Measurements from ENCODE around the gene TUBA1C. TPM values are rescaled to one million over a fixed set of nuclear protein-coding genes. Genes with fewer than 3 reads are reported as not detected.

Gene TUBA1C
- total and polyA plus RNA-seq, 10 of the 15 experiments (the other 5 are each of a cell fraction or from before 2014, with no cell fraction given), result 285 to 1,003 (median 441) TPM

DNA sequence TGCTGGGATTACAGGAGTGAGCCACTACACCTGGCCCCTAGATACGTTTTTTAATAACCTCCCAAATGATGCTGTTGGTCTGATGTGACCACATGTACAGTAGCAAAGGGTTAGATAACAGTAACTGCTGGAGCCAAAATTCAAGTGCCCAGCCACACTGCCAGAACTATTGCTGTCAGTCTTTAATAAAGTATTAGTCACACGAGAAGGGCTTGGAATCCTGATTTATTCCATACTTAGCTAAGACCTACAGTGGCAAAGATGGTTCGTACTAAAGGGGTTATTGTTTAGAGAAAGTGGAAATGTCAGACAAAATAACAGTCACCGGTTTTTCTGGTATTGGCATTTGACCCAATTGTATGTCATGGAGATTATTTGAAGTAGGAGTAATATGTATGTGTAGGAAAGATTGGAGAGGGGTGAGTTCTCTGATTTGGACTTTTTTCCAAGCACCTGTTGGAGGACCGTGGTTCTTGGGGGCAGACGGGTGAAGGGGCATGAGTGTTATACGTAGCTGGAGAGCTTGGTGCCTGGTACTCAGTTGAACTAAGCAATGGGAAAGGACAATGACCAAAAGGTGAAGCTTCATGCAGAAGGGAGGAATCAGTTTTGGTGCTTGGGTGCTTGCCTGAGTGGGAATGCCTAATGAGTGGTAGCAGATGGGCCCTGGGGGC lies 9.7 kb downstream of the TUBA1C start:
- no peak overlapping the region for H3K27ac ChIP-seq (ENCODE audit: control insufficient read depth, insufficient read depth)
- ChIA-PET SMC1A (ENCODE audit: uncharacterized antibody, unreplicated experiment) (interaction anchor here (1.4 kb wide), 1 partner anchor 240 kb away, joined by 3 read pairs; no protein-coding TSS in a partner anchor), CTCF (interaction anchor here (0.6 to 1.2 kb wide), 3 partner anchors 16 to 72 kb away, joined by 3 to 4 read pairs (median 4); partner anchors contain the start of gene DNAJC22), POLR2A (no interaction called here), RAD21 (ENCODE audit: unreplicated experiment) (no interaction called here)
- TF ChIP-seq POLR2A (IDR thresholded peaks at IDR 0.05; ENCODE audit: low read depth, low read length) (peak; percentile 47; the same call in 1 of the 2 replicates), POU2F2 (IDR thresholded peaks at IDR 0.05; ENCODE audit: borderline replicate concordance, low read depth, low read length) (0 out of 3 replicates have a peak, but pooled peaks have one; percentile 10), SMAD5 (IDR thresholded peaks at IDR 0.05; ENCODE audit: low read depth) (no peak)
- FAIRE-seq, result no peak
- BruUV-seq (replicated peaks), result no TSS peak
- no peaks in the 10 kb centered on the region for H3K79me2 ChIP-seq (ENCODE audit: control insufficient read depth, insufficient read depth, low read length)
- no peak overlapping the region for H3K4me2 ChIP-seq (ENCODE audit: control insufficient read depth, insufficient read depth)
- peaks cover 2 to 11% of the 10 kb centered on the region in 2 experiments; a peak in 3 of 4 replicates for H3K36me3 ChIP-seq (ENCODE audit: control insufficient read depth in 2 of 2, insufficient read depth in 2 of 2, low read length in 1 of 2)
- H3K4me3 ChIP-seq, result no peak overlapping the region
- H3K4me1 ChIP-seq (ENCODE audit: control insufficient read depth, insufficient read depth, low read length), result no peaks in the 10 kb centered on the region
- DNase-seq (ENCODE audit: low read depth, low spot score), result no peak
- H3K9me3 ChIP-seq (replicated peaks; ENCODE audit: control insufficient read depth, insufficient read depth, low read length), result no peaks in the 10 kb centered on the region
- no peak overlapping the region for H2AFZ ChIP-seq (ENCODE audit: control insufficient read depth, low read depth, low read length)
- no peak overlapping the region for H3K9ac ChIP-seq (ENCODE audit: control insufficient read depth, insufficient read depth, low read length)
- no peaks in the 10 kb centered on the region for H4K20me1 ChIP-seq (ENCODE audit: control insufficient read depth, insufficient read depth)
- intact Hi-C loops (cut with micrococcal nuclease; ENCODE audit: unreplicated experiment), result no loop called here
- H3K27me3 ChIP-seq (replicated peaks in 1 of 2; ENCODE audit: control insufficient read depth in 2 of 2, insufficient read depth in 2 of 2, low read length in 1 of 2), result no peaks in the 10 kb centered on the region; a peak in 1 of 4 replicates
- WGBS (ENCODE audit: insufficient coverage, insufficient replicate concordance, low lambda C conversion rate, missing lambda C conversion rate), result 82% methylated on average over 7 of the region's 7 CpGs
- ATAC-seq, result no peak
- in situ Hi-C loops (cut with MboI), result no loop called here

DNA sequence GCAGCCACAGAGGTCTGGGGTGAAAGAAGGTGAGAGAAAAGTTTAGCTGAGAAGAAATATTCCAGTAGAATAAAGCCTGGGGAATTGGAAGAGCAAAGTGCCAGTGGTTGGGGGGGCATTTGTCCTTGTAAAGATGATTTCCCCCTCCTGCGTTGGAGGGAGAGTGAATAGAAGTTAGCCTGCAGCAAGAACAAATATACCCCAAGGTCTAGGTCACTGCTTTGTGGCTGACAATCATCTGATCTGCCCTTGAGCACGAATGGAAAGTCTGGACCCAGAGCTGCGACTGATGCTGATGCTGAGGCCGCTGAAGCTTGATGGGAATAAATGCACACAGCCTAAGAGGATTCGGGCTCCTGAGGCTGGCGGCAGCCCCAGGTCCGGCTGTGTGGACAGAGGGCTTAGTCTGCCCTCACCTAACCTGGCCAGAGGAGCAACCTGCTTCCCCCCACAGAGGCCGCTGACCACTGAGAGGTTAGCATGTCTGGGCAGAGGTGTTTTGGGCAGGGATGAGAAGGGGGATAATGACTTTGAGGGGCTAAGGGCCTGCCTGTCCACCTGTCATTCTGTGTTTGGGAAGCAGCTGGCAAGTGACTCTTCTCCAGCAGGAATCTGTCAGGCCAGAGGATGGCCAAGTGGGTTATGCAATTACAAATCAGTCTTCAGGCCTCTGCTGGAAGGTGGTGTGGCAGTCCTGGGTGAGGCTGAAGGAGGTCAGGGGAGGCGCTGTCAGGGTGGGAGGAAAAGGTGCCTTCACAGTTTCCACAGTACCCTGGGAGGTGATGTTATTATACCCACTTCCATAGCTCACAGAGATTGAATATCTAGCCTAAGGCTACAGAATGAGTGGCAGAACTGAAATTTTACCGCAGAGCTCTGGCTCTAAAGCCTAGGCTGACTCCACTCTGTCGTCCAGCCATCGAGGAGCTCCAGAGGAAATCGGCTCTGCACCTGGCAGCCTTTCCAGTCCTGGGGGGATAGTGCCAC lies 11.7 kb downstream of the TUBA1C start:
- BruUV-seq (replicated peaks), result no TSS peak
- no peak overlapping the region for H2AFZ ChIP-seq (ENCODE audit: control insufficient read depth, low read depth, low read length)
- H3K36me3 ChIP-seq (ENCODE audit: control insufficient read depth in 2 of 2, insufficient read depth in 2 of 2, low read length in 1 of 2), result peaks cover 2 to 8% of the 10 kb centered on the region in 2 experiments; a peak in 3 of 4 replicates
- 81% methylated on average over 12 of the region's 13 CpGs for WGBS (ENCODE audit: insufficient coverage, insufficient replicate concordance, low lambda C conversion rate, missing lambda C conversion rate)
- no peak overlapping the region for H3K27ac ChIP-seq (ENCODE audit: control insufficient read depth, insufficient read depth)
- in situ Hi-C loops (cut with MboI), result no loop called here
- no peak; the same call in 2 of the 3 replicates for ATAC-seq
- CTCF ChIA-PET, result interaction anchor here (1.1 to 2.2 kb wide), 3 partner anchors 13 to 66 kb away, joined by 3 to 8 read pairs (median 3); no protein-coding TSS in a partner anchor
- SMC1A ChIA-PET (ENCODE audit: uncharacterized antibody, unreplicated experiment), result interaction anchor here (0.7 kb wide), 1 partner anchor 28 kb away, joined by 3 read pairs; no protein-coding TSS in a partner anchor
- FAIRE-seq, result no peak
- POLR2A ChIA-PET, result interaction anchor here (0.6 kb wide), 1 partner anchor 207 kb away, joined by 3 read pairs; no protein-coding TSS in a partner anchor
- no peaks in the 10 kb centered on the region for H3K9me3 ChIP-seq (replicated peaks; ENCODE audit: control insufficient read depth, insufficient read depth, low read length)
- intact Hi-C loops (cut with micrococcal nuclease; ENCODE audit: unreplicated experiment), result no loop called here
- H3K79me2 ChIP-seq (ENCODE audit: control insufficient read depth, insufficient read depth, low read length), result no peaks in the 10 kb centered on the region
- no peak overlapping the region for H3K9ac ChIP-seq (ENCODE audit: control insufficient read depth, insufficient read depth, low read length)
- H3K4me2 ChIP-seq (ENCODE audit: control insufficient read depth, insufficient read depth), result no peak overlapping the region
- H4K20me1 ChIP-seq (ENCODE audit: control insufficient read depth, insufficient read depth), result no peaks in the 10 kb centered on the region
- no peaks in the 10 kb centered on the region for H3K4me1 ChIP-seq (ENCODE audit: control insufficient read depth, insufficient read depth, low read length)
- RAD21 ChIA-PET (ENCODE audit: unreplicated experiment), result no interaction called here
- no peak for DNase-seq (ENCODE audit: low read depth, low spot score)
- H3K27me3 ChIP-seq (replicated peaks in 1 of 2; ENCODE audit: control insufficient read depth in 2 of 2, insufficient read depth in 2 of 2, low read length in 1 of 2), result no peaks in the 10 kb centered on the region; a peak in 1 of 4 replicates
- no peak overlapping the region for H3K4me3 ChIP-seq
- no peak for TF ChIP-seq POLR2AphosphoS5 (IDR thresholded peaks at IDR 0.05; ENCODE audit: low read length)
- TF ChIP-seq, protein P1, sequence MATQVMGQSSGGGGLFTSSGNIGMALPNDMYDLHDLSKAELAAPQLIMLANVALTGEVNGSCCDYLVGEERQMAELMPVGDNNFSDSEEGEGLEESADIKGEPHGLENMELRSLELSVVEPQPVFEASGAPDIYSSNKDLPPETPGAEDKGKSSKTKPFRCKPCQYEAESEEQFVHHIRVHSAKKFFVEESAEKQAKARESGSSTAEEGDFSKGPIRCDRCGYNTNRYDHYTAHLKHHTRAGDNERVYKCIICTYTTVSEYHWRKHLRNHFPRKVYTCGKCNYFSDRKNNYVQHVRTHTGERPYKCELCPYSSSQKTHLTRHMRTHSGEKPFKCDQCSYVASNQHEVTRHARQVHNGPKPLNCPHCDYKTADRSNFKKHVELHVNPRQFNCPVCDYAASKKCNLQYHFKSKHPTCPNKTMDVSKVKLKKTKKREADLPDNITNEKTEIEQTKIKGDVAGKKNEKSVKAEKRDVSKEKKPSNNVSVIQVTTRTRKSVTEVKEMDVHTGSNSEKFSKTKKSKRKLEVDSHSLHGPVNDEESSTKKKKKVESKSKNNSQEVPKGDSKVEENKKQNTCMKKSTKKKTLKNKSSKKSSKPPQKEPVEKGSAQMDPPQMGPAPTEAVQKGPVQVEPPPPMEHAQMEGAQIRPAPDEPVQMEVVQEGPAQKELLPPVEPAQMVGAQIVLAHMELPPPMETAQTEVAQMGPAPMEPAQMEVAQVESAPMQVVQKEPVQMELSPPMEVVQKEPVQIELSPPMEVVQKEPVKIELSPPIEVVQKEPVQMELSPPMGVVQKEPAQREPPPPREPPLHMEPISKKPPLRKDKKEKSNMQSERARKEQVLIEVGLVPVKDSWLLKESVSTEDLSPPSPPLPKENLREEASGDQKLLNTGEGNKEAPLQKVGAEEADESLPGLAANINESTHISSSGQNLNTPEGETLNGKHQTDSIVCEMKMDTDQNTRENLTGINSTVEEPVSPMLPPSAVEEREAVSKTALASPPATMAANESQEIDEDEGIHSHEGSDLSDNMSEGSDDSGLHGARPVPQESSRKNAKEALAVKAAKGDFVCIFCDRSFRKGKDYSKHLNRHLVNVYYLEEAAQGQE (IDR thresholded peaks at IDR 0.05; ENCODE audit: low read depth, low read length), result no peak
- no peak for TF ChIP-seq KAT2A (conservative IDR thresholded peaks at IDR 0.05; ENCODE audit: control insufficient read depth, low read depth, low read length)
- no peak for TF ChIP-seq ZNF24 (IDR thresholded peaks at IDR 0.05)
- no peak for TF ChIP-seq CBFB (IDR thresholded peaks at IDR 0.05; ENCODE audit: low read depth)

Measured in GM12878 (cell line).